H9 (cell line): Measurements from ENCODE around the gene SLC16A10. TPM values are rescaled to one million over a fixed set of nuclear protein-coding genes. Genes with fewer than 3 reads are reported as not detected.

Source experiments
- DNase-seq: peaks from one replicate; pipeline ENCODE4 v3.0.0-alpha.2; 2017
- H2AFZ ChIP-seq: one replicate; pipeline ENCODE4 v1.6.1; 2013; ENCODE audit warnings: mild to moderate bottlenecking, low read length, control low read depth, moderate library complexity
- H2AK5ac ChIP-seq: 2 replicates; pipeline ENCODE4 v1.6.1; 2013; ENCODE audit warnings: low read length, control low read depth, mixed read lengths; ENCODE audit not compliant: insufficient read length
- H2BK120ac ChIP-seq: one replicate; pipeline ENCODE4 v1.6.1; 2013; ENCODE audit warnings: low read depth, mild to moderate bottlenecking, low read length, control low read depth, inconsistent platforms; ENCODE audit not compliant: poor library complexity, severe bottlenecking
- H2BK12ac ChIP-seq: 2 replicates; pipeline ENCODE4 v1.6.1; 2013; ENCODE audit warnings: low read length, control low read depth, mixed read lengths, low read depth; ENCODE audit not compliant: insufficient read length
- H2BK15ac ChIP-seq: 2 replicates; pipeline ENCODE4 v1.6.1; 2013; ENCODE audit warnings: low read depth, low read length, control low read depth
- H2BK20ac ChIP-seq: one replicate; pipeline ENCODE4 v1.6.1; 2013; ENCODE audit warnings: low read depth, mild to moderate bottlenecking, low read length, control low read depth, inconsistent platforms; ENCODE audit not compliant: poor library complexity, severe bottlenecking
- H2BK5ac ChIP-seq: 2 replicates; pipeline ENCODE4 v1.6.1; 2013; ENCODE audit warnings: low read length, control low read depth, mixed read lengths; ENCODE audit not compliant: insufficient read length
- H3K14ac ChIP-seq: 2 replicates; pipeline ENCODE4 v1.6.1; 2013; ENCODE audit warnings: low read length, control low read depth; ENCODE audit not compliant: insufficient read depth
- H3K18ac ChIP-seq: 2 replicates; pipeline ENCODE4 v1.6.1; 2013; ENCODE audit warnings: low read depth, mild to moderate bottlenecking, mixed read lengths, low read length, control low read depth; ENCODE audit not compliant: insufficient read length
- H3K23ac ChIP-seq: 2 replicates; pipeline ENCODE4 v1.6.1; 2013; ENCODE audit warnings: low read length, control low read depth, mixed read lengths, low read depth; ENCODE audit not compliant: insufficient read length
- H3K23me2 ChIP-seq: 2 replicates; pipeline ENCODE4 v1.6.1; 2013; ENCODE audit warnings: low read depth, mild to moderate bottlenecking, mixed read lengths, low read length, control low read depth; ENCODE audit not compliant: insufficient read length, poor library complexity, severe bottlenecking
- H3K27ac ChIP-seq: 2 replicates; pipeline ENCODE4 v1.5.1; 2013; ENCODE audit warnings: low read length, control low read depth, mixed read lengths, low read depth; ENCODE audit not compliant: insufficient read length
- H3K27me3 ChIP-seq: 2 replicates; pipeline ENCODE4 v1.6.1; 2013; ENCODE audit warnings: low read length, control low read depth, inconsistent platforms; ENCODE audit not compliant: insufficient read depth
- H3K4ac ChIP-seq: 2 replicates; pipeline ENCODE4 v1.6.1; 2013; ENCODE audit warnings: low read depth, mild to moderate bottlenecking, control low read depth, inconsistent platforms, low read length, moderate library complexity
- H3K4me1 ChIP-seq: 2 replicates; pipeline ENCODE4 v1.6.1; 2013; ENCODE audit warnings: low read length, control low read depth, inconsistent platforms; ENCODE audit not compliant: insufficient read depth
- H3K4me2 ChIP-seq: 2 replicates; pipeline ENCODE4 v1.6.1; 2013; ENCODE audit warnings: low read length, control low read depth, mixed read lengths; ENCODE audit not compliant: insufficient read length, insufficient read depth
- H3K56ac ChIP-seq: 2 replicates; pipeline ENCODE4 v1.6.1; 2013; ENCODE audit warnings: low read depth, mild to moderate bottlenecking, mixed read lengths, low read length, control low read depth; ENCODE audit not compliant: insufficient read length
- H3K79me1 ChIP-seq: 2 replicates; pipeline ENCODE4 v1.6.1; 2013; ENCODE audit warnings: low read depth, mild to moderate bottlenecking, moderate library complexity, low read length, control low read depth, inconsistent platforms; ENCODE audit not compliant: insufficient read depth, poor library complexity, severe bottlenecking
- H3K79me2 ChIP-seq: 2 replicates; pipeline ENCODE4 v1.6.1; 2013; ENCODE audit warnings: low read length, control low read depth, inconsistent platforms; ENCODE audit not compliant: insufficient read depth
- H3K9ac ChIP-seq: 2 replicates; pipeline ENCODE4 v1.6.1; 2013; ENCODE audit warnings: low read length, control low read depth, mixed read lengths; ENCODE audit not compliant: insufficient read length; ENCODE audit errors: extremely low read depth
- H3K9me3 ChIP-seq: one replicate; pipeline ENCODE4 v1.6.1; 2013; ENCODE audit warnings: low read depth, low read length, inconsistent platforms; ENCODE audit not compliant: control insufficient read depth
- H3T11ph ChIP-seq: one replicate; pipeline ENCODE4 v1.6.1; 2013; ENCODE audit warnings: mild to moderate bottlenecking, low read length, control low read depth, inconsistent platforms
- H4K20me1 ChIP-seq: one replicate; pipeline ENCODE4 v1.6.1; 2013; ENCODE audit not compliant: control insufficient read depth, insufficient read length, insufficient read depth
- H4K5ac ChIP-seq: 2 replicates; pipeline ENCODE4 v1.6.1; 2013; ENCODE audit warnings: low read depth, mild to moderate bottlenecking, mixed read lengths, low read length, control low read depth; ENCODE audit not compliant: insufficient read length
- H4K8ac ChIP-seq: replicated peaks from 2 replicates; pipeline ENCODE4 v1.6.1; 2013; ENCODE audit warnings: low read length, control low read depth, mixed read lengths, low read depth; ENCODE audit not compliant: insufficient read length
- H4K91ac ChIP-seq: 2 replicates; pipeline ENCODE4 v1.6.1; 2013; ENCODE audit warnings: low read depth, mild to moderate bottlenecking, moderate library complexity, mixed read lengths, low read length, control low read depth; ENCODE audit not compliant: insufficient read length
- H3K27ac Mint-ChIP-seq, 3 experiments: 2 replicates in 2 of 3; 3 replicates in 1 of 3; pipeline ENCODE4 v1.8.0; 2020 to 2021; ENCODE audit warnings: mixed read lengths in 3 of 3, mild to moderate bottlenecking in 1 of 3, moderate library complexity in 1 of 3
- H3K27me3 Mint-ChIP-seq: 2 replicates; pipeline ENCODE4 v1.8.0; 2021; ENCODE audit warnings: low read depth, mild to moderate bottlenecking, moderate library complexity, mixed read lengths
- H3K36me3 Mint-ChIP-seq, 3 experiments: 2 replicates in 2 of 3; 3 replicates in 1 of 3; pipeline ENCODE4 v1.8.0; 2020 to 2021; ENCODE audit warnings: low read depth in 3 of 3, mixed read lengths in 3 of 3; ENCODE audit not compliant: insufficient read depth in 1 of 3
- H3K4me1 Mint-ChIP-seq, 2 experiments: 2 replicates each; pipeline ENCODE4 v1.8.0; 2020; ENCODE audit warnings: mixed read lengths in 2 of 2
- H3K4me3 Mint-ChIP-seq, 2 experiments: 2 replicates in 1 of 2; 3 replicates in 1 of 2; pipeline ENCODE4 v1.8.0; 2020 to 2021; ENCODE audit warnings: mild to moderate bottlenecking in 2 of 2, mixed read lengths in 2 of 2, moderate library complexity in 1 of 2
- H3K9me3 Mint-ChIP-seq, 2 experiments: 2 replicates in 1 of 2; 3 replicates in 1 of 2; pipeline ENCODE4 v1.8.0; 2020; ENCODE audit warnings: mild to moderate bottlenecking in 2 of 2, mixed read lengths in 2 of 2, moderate library complexity in 1 of 2
- WGBS: extraction: QIAGEN DNeasy Blood & Tissue Kit; methylation state at CpG from one replicate; pipeline ENCODE4 v1.1.7; 2013; ENCODE audit warnings: missing lambda C conversion rate, low lambda C conversion rate, mixed read lengths; ENCODE audit not compliant: insufficient read length; ENCODE audit errors: extremely low coverage; 5-methylcytosine and 5-hydroxymethylcytosine counted together
- total RNA-seq: library from RNA; stranded (reverse); gene quantifications from 2 replicates; pipeline ENCODE4 v1.2.1, GENCODE V29; 2021
- TF ChIP-seq, protein P1 (sequence below): fragments of 200-600 bp; sonication (generic); conservative IDR thresholded peaks from 3 replicates; pipeline ENCODE4 v1.8.0; 2021; ENCODE audit warnings: antibody characterized with exemption, mild to moderate bottlenecking

SLC16A10 gene
- total RNA-seq, 1 experiment from 2014 or later, result 11.4 TPM

DNA sequence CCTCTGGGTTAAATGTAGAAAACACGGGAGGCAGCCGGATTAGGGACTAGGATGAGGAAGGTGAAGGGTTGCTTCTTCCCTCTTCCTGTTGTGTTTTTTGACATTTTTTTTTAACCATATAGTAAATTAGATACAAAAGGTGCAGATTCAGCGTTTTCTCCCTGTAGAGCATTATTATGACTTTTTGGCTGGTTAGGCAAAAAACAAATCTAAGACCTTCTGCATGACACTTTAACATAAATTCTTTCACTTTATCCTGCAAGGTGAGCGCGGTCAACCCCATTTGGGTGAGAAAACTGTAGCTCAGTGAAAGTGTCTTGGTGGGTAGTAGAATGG is 1.3 kb downstream of the SLC16A10 start:
- peak overlapping the region; percentile 65 for H3K4me2 ChIP-seq
- H3K27me3 Mint-ChIP-seq, result peaks cover 32% of the 10 kb centered on the region
- H2BK20ac ChIP-seq, result no peak overlapping the region
- no peak overlapping the region for H4K5ac ChIP-seq
- WGBS, result no CpG with 5 or more reads among the region's 5 CpGs
- no peak overlapping the region for H3K56ac ChIP-seq
- no peak overlapping the region for H3K23ac ChIP-seq
- no peak overlapping the region for H2BK15ac ChIP-seq
- no peaks in the 10 kb centered on the region for H3K9me3 ChIP-seq
- H3K79me2 ChIP-seq, result peaks cover 2% of the 10 kb centered on the region; the same call in 1 of the 2 replicates
- no peak overlapping the region for H4K8ac ChIP-seq
- H3K4me1 Mint-ChIP-seq, result peaks cover 38 to 42% of the 10 kb centered on the region in 2 experiments
- H3K27ac Mint-ChIP-seq, result peak overlapping the region in 1 of 3 experiments; percentile 34; a peak in 1 of 7 replicates
- H3K18ac ChIP-seq, result no peak overlapping the region
- H3K79me1 ChIP-seq, result no peaks in the 10 kb centered on the region
- peaks cover 11% of the 10 kb centered on the region for H3K23me2 ChIP-seq
- no peaks in the 10 kb centered on the region for H4K20me1 ChIP-seq
- TF ChIP-seq, protein P1, sequence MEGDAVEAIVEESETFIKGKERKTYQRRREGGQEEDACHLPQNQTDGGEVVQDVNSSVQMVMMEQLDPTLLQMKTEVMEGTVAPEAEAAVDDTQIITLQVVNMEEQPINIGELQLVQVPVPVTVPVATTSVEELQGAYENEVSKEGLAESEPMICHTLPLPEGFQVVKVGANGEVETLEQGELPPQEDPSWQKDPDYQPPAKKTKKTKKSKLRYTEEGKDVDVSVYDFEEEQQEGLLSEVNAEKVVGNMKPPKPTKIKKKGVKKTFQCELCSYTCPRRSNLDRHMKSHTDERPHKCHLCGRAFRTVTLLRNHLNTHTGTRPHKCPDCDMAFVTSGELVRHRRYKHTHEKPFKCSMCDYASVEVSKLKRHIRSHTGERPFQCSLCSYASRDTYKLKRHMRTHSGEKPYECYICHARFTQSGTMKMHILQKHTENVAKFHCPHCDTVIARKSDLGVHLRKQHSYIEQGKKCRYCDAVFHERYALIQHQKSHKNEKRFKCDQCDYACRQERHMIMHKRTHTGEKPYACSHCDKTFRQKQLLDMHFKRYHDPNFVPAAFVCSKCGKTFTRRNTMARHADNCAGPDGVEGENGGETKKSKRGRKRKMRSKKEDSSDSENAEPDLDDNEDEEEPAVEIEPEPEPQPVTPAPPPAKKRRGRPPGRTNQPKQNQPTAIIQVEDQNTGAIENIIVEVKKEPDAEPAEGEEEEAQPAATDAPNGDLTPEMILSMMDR, result no peak
- peak overlapping the region; percentile 70 to 94 for H3K4me3 Mint-ChIP-seq
- H2BK120ac ChIP-seq, result no peak overlapping the region
- no peak overlapping the region for H2AK5ac ChIP-seq
- H3K27me3 ChIP-seq, result no peaks in the 10 kb centered on the region
- peak overlapping the region; percentile 49 for H3K9ac ChIP-seq
- H2AFZ ChIP-seq, result no peak overlapping the region
- no peak overlapping the region for H3T11ph ChIP-seq
- H3K4me1 ChIP-seq, result peaks cover 6% of the 10 kb centered on the region; the same call in 1 of the 2 replicates
- no peak overlapping the region for H2BK5ac ChIP-seq
- H3K4ac ChIP-seq, result no peak overlapping the region
- no peak overlapping the region for H4K91ac ChIP-seq
- H3K27ac ChIP-seq, result no peak overlapping the region
- no peak overlapping the region for H3K14ac ChIP-seq
- H3K36me3 Mint-ChIP-seq, result no peaks in the 10 kb centered on the region
- no peak for DNase-seq
- H2BK12ac ChIP-seq, result no peak overlapping the region
- no peaks in the 10 kb centered on the region for H3K9me3 Mint-ChIP-seq
